B cell (primary cell): Measurements from ENCODE around the gene PPT2. TPM values are rescaled to one million over a fixed set of nuclear protein-coding genes. Genes with fewer than 3 reads are reported as not detected.
"Not testable (repeated sequence)": the region's sequence is repeated elsewhere in the genome, so short reads cannot be mapped to it uniquely, and the experiment has no call there.

Experiments used
- ATAC-seq: fragments of 200-7000 bp; cut with Tn5 transposase; one replicate; pipeline ENCODE4 v1.10.0; 2021; ENCODE audit warnings: low read depth, mild to moderate bottlenecking, moderate number of reproducible peaks, moderate library complexity
- CTCF ChIA-PET: fragments of 350-600 bp; sonication (Branson Sonifier 250); formaldehyde crosslinking; loops from one replicate; lab custom pipeline; 2021; ENCODE audit warnings: antibody characterized with exemption, inconsistent platforms; lab: Charles Lee
- POLR2A ChIA-PET: fragments of 350-600 bp; sonication (Branson Sonifier 250); formaldehyde crosslinking; loops from one replicate; lab custom pipeline; 2021; ENCODE audit warnings: antibody characterized with exemption; lab: Charles Lee
- DNase-seq: peaks from one replicate; pipeline ENCODE4 v3.0.0; 2013
- H2AFZ ChIP-seq: 2 replicates; pipeline ENCODE4 v1.6.1; 2012; ENCODE audit warnings: mild to moderate bottlenecking, low read depth, low read length; ENCODE audit not compliant: insufficient read depth, poor library complexity, severe bottlenecking
- H3K27ac ChIP-seq, 2 donors: 1 replicate in 1 of 2; 2 replicates in 1 of 2; pipeline ENCODE4 v1.5.1; 2012 to 2013; ENCODE audit warnings: low read length in 2 of 2, mild to moderate bottlenecking in 2 of 2, moderate library complexity in 1 of 2
- H3K27me3 ChIP-seq, 4 experiments: fragments of 200-600 bp in 1 of 4; sonication (generic) in 1 of 4; replicated peaks in 1 of 4; 1 replicate in 2 of 4; 2 replicates in 2 of 4; pipeline versions ENCODE4 v1.6.1 to v1.7.0; 2013 to 2016; ENCODE audit warnings: low read length in 3 of 4, mild to moderate bottlenecking in 2 of 4, mixed read lengths in 1 of 4, moderate library complexity in 1 of 4; ENCODE audit not compliant: insufficient read depth in 4 of 4, control insufficient read depth in 3 of 4; ENCODE audit errors: control extremely low read depth in 1 of 4
- H3K36me3 ChIP-seq, 2 experiments: replicated peaks in 1 of 2; 1 replicate in 1 of 2; 2 replicates in 1 of 2; pipeline versions ENCODE4 v1.6.1 to v1.7.1; 2013; ENCODE audit warnings: low read length in 1 of 2; ENCODE audit not compliant: insufficient read depth in 2 of 2, control insufficient read depth in 1 of 2; ENCODE audit errors: control extremely low read depth in 1 of 2, extremely low read depth in 1 of 2
- H3K4me1 ChIP-seq, 2 donors: fragments of 200-600 bp in 1 of 2; sonication (generic) in 1 of 2; 1 replicate in 1 of 2; 2 replicates in 1 of 2; pipeline versions ENCODE4 v1.5.1 to v1.6.1; 2013 to 2017; ENCODE audit warnings: low read length in 2 of 2; ENCODE audit not compliant: control insufficient read depth in 2 of 2, insufficient read depth in 2 of 2
- H3K4me2 ChIP-seq: replicated peaks from 2 replicates; pipeline ENCODE3; 2012; ENCODE audit warnings: mild to moderate bottlenecking, low read depth, low read length; ENCODE audit not compliant: poor library complexity, severe bottlenecking
- H3K4me3 ChIP-seq, 5 experiments: fragments of 200-600 bp in 1 of 5; sonication (generic) in 1 of 5; 1 replicate in 3 of 5; 2 replicates in 2 of 5; pipeline versions ENCODE4 v1.5.1 to v1.7.0; 2011 to 2016; ENCODE audit warnings: low read length in 4 of 5, mild to moderate bottlenecking in 4 of 5, low read depth in 2 of 5, control low read depth in 1 of 5, moderate library complexity in 1 of 5; ENCODE audit not compliant: insufficient read depth in 1 of 5; ENCODE audit errors: control extremely low read depth in 1 of 5, extremely low read depth in 1 of 5
- H3K79me2 ChIP-seq: fragments of 200-600 bp; sonication (generic); one replicate; pipeline ENCODE4 v1.6.0; 2016; ENCODE audit warnings: low read length; ENCODE audit not compliant: control insufficient read depth, insufficient read depth
- H3K9ac ChIP-seq: fragments of 200-600 bp; sonication (generic); 2 replicates; pipeline ENCODE4 v1.6.1; 2017; ENCODE audit warnings: mild to moderate bottlenecking, low read length, moderate library complexity
- H3K9me3 ChIP-seq, 3 donors: one replicate each; pipeline versions ENCODE4 v1.6.1 to v1.7.1; 2013; ENCODE audit warnings: low read length in 2 of 3; ENCODE audit not compliant: control insufficient read depth in 2 of 3, insufficient read depth in 1 of 3; ENCODE audit errors: control extremely low read depth in 1 of 3
- H4K20me1 ChIP-seq: 2 replicates; pipeline ENCODE4 v1.6.0; 2012; ENCODE audit warnings: mild to moderate bottlenecking, low read length; ENCODE audit not compliant: insufficient read depth, control insufficient read depth, poor library complexity, severe bottlenecking
- H3K27ac Mint-ChIP-seq: one replicate; pipeline ENCODE4 v1.8.0; 2021; ENCODE audit warnings: mixed read lengths
- H3K27me3 Mint-ChIP-seq: one replicate; pipeline ENCODE4 v1.8.0; 2021; ENCODE audit warnings: mixed read lengths
- H3K4me1 Mint-ChIP-seq: one replicate; pipeline ENCODE4 v1.8.0; 2021; ENCODE audit warnings: mixed read lengths
- H3K4me3 Mint-ChIP-seq: one replicate; pipeline ENCODE4 v1.8.0; 2021; ENCODE audit warnings: mixed read lengths
- H3K9me3 Mint-ChIP-seq: one replicate; pipeline ENCODE4 v1.8.0; 2022; ENCODE audit warnings: mixed read lengths; ENCODE audit not compliant: insufficient read depth
- EZH2 ChIP-seq: IDR thresholded peaks from 2 replicates; pipeline ENCODE4 v1.6.1; 2012; ENCODE audit warnings: borderline replicate concordance, low read depth, mild to moderate bottlenecking, moderate library complexity, low read length; ENCODE audit not compliant: insufficient read depth, poor library complexity, severe bottlenecking
- whole genome bisulfite sequencing: methylation state at CpG from one replicate; pipeline ENCODE4 v1.1.5; 2013; ENCODE audit warnings: missing lambda C conversion rate; ENCODE audit not compliant: insufficient coverage; 5-methylcytosine and 5-hydroxymethylcytosine counted together
- intact Hi-C: fragments of 100-400 bp; cut with micrococcal nuclease; formaldehyde crosslinking; loops from one replicate; pipeline ENCODE4 v1.10.0; 2022
- polyA plus RNA-seq: library from polyadenylated mRNA; depleted of rRNA; stranded (reverse); fragments of >200 nt; gene quantifications from 2 replicates; pipeline ENCODE4 v1.2.3, GENCODE V29; 2012
- total RNA-seq, 2 donors: library from RNA; stranded (reverse); fragments of 120-200 nt in 1 of 2; gene quantifications; 1 replicate in 1 of 2; 2 replicates in 1 of 2; pipeline versions ENCODE4 v1.2.3 to v1.2.4, GENCODE V29; 2013 to 2022
- TF ChIP-seq, protein P1 (sequence below): fragments of 200-600 bp; IDR thresholded peaks from one replicate; pipeline ENCODE4 v1.8.0; 2022; ENCODE audit warnings: antibody characterized with exemption, mild to moderate bottlenecking

PPT2 gene
- total and polyA plus RNA-seq, 2 donors (not counting 1 experiment from before 2014, with no cell fraction given), result 1.2 to 4.2 TPM

DNA sequence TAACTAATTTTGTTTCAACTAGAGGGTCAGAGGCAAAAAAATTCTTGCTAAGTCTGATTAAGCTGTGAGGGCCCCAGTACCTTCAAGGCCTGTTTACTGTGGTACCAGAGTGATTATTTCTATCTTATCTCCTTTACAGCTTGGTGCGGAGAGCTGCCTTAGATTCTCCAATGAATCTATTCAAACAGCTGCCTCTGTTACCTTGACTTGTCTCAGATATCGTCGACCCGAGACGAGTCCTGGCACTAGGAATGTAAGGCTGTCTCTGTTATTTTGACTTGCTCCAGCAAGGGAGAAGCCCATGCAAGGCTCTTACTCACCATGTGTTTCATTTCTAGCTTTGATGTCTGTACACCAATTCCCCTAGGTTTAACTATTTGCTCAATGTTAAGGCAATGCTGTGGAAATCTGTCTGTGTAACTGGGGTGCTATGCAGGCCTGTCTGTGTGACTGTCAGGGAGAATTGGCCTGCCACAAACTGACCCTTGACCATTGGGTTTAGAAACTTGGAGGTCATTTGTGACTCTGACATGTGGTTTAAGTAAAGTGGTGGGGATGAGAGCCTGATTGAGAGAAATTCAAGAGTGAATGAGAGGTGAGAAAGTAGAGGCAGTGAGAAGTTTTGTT lies 13.4 kb upstream of the PPT2 start:
- CTCF ChIA-PET, result interaction anchor here (0.7 kb wide), 1 partner anchor 142 kb away, joined by 3 read pairs; no protein-coding TSS in a partner anchor
- Mint-ChIP-seq H3K27me3 (peaks cover 12% of the 10 kb centered on the region), H3K4me3 (no peak overlapping the region), H3K9me3 (no peaks in the 10 kb centered on the region), H3K4me1 (no peaks in the 10 kb centered on the region), H3K27ac (no peak overlapping the region)
- POLR2A ChIA-PET, result no interaction called here
- H3K9ac ChIP-seq, result no peak overlapping the region
- H3K4me1 ChIP-seq, result no peaks in the 10 kb centered on the region
- no peaks in the 10 kb centered on the region for H3K79me2 ChIP-seq
- H3K4me3 ChIP-seq, result no peak overlapping the region
- no peak for DNase-seq
- no peaks in the 10 kb centered on the region for H3K9me3 ChIP-seq
- H3K36me3 ChIP-seq, result no peaks in the 10 kb centered on the region
- TF ChIP-seq, protein P1, sequence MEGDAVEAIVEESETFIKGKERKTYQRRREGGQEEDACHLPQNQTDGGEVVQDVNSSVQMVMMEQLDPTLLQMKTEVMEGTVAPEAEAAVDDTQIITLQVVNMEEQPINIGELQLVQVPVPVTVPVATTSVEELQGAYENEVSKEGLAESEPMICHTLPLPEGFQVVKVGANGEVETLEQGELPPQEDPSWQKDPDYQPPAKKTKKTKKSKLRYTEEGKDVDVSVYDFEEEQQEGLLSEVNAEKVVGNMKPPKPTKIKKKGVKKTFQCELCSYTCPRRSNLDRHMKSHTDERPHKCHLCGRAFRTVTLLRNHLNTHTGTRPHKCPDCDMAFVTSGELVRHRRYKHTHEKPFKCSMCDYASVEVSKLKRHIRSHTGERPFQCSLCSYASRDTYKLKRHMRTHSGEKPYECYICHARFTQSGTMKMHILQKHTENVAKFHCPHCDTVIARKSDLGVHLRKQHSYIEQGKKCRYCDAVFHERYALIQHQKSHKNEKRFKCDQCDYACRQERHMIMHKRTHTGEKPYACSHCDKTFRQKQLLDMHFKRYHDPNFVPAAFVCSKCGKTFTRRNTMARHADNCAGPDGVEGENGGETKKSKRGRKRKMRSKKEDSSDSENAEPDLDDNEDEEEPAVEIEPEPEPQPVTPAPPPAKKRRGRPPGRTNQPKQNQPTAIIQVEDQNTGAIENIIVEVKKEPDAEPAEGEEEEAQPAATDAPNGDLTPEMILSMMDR, result no peak
- TF ChIP-seq EZH2, result no peak
- H3K4me2 ChIP-seq, result no peak overlapping the region
- H3K27ac ChIP-seq, result no peak overlapping the region
- H3K27me3 ChIP-seq, result peaks cover 0 to 5% (median 2%) of the 10 kb centered on the region in 4 experiments
- no peak for ATAC-seq
- H4K20me1 ChIP-seq, result no peaks in the 10 kb centered on the region
- H2AFZ ChIP-seq, result no peak overlapping the region
- intact Hi-C loops, result no loop called here
- 100% methylated on average over 2 of the region's 5 CpGs for WGBS

DNA sequence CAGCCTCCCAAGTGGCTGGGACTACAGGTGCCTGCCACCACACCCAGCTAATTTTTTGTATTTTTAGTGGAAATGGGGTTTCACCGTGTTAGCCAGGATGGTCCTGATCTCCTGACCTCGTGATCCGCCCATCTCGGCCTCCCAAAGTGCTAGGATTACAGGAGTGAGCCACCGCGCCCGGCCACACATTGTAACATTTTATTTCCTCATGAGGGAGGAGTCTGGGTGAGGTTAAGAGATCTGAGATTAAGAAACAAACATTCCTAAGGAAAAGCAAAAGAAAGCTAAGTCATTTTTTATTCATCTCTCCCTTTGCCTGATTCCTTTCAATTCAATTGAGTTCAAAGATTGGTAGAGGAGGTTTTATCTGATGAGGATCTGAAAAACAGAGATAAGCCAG lies 9.7 kb upstream of the PPT2 start:
- CTCF ChIA-PET, result interaction anchor here (0.6 to 0.7 kb wide), 2 partner anchors 25 to 54 kb away, joined by 3 read pairs; no protein-coding TSS in a partner anchor
- DNase-seq, H3K9me3 Mint-ChIP-seq, ATAC-seq, intact Hi-C loops, H3K27ac ChIP-seq, H2AFZ ChIP-seq, H3K4me3 Mint-ChIP-seq, H3K36me3 ChIP-seq, H3K79me2 ChIP-seq, H3K27ac Mint-ChIP-seq, POLR2A ChIA-PET, H3K9me3 ChIP-seq, H3K4me3 ChIP-seq, H4K20me1 ChIP-seq, H3K4me2 ChIP-seq, H3K9ac ChIP-seq: not testable (repeated sequence)
- peaks cover 47% of the 10 kb centered on the region for H3K27me3 Mint-ChIP-seq
- peaks cover 12% of the 10 kb centered on the region for H3K4me1 Mint-ChIP-seq
- Histone ChIP-seq H3K4me1 (peaks cover 12 to 14% of the 10 kb centered on the region in 2 donors), H3K27me3 (peaks cover 0 to 28% (median 16%) of the 10 kb centered on the region in 4 experiments)
- WGBS, result no CpG with 5 or more reads among the region's 7 CpGs
